Measurements from ENCODE around the gene RAB11FIP4. TPM values are rescaled to one million over a fixed set of nuclear protein-coding genes. Genes with fewer than 3 reads are reported as not detected.

RAB11FIP4 gene
- polyA plus RNA-seq, 4 donors, result 11.6 to 33.8 (median 18.7) TPM

GRCh38 chr17:31475378-31476162 is 84.1 kb downstream of the RAB11FIP4 start:
- no peak overlapping the region for H3K27ac ChIP-seq (ENCODE audit: low read depth in 1 of 3, low read length in 2 of 3)
- no peak for FAIRE-seq
- DNase-seq, result no peak

GRCh38 chr17:31476525-31477416 is 85.3 kb downstream of the RAB11FIP4 start:
- H3K9me3 ChIP-seq (ENCODE audit: control insufficient read depth in 2 of 2, insufficient read depth in 1 of 2, low read depth in 1 of 2, low read length in 1 of 2), result no peaks in the 10 kb centered on the region
- FAIRE-seq (no peak), DNase-seq (no peak)
- H3K4me3 ChIP-seq (ENCODE audit: low read depth in 1 of 3, low read length in 3 of 3), result no peak overlapping the region
- no peaks in the 10 kb centered on the region for H3K27me3 ChIP-seq (ENCODE audit: control insufficient read depth in 3 of 3, insufficient read depth in 3 of 3, low read length in 3 of 3)
- H3K4me1 ChIP-seq (ENCODE audit: control insufficient read depth in 3 of 3, insufficient read depth in 2 of 3, low read depth in 1 of 3, low read length in 2 of 3), result no peaks in the 10 kb centered on the region
- H3K27ac ChIP-seq (ENCODE audit: low read depth in 1 of 3, low read length in 2 of 3), result no peak overlapping the region
- 65 to 82% (median 70%) methylated on average over 16 of the region's 16 CpGs for WGBS, 3 donors
- no peaks in the 10 kb centered on the region for H3K36me3 ChIP-seq (ENCODE audit: control insufficient read depth in 3 of 3, insufficient read depth in 2 of 3, low read depth in 1 of 3, low read length in 3 of 3)

More at GRCh38 chr17:31475378-31476162, 84.1 kb downstream of the RAB11FIP4 start:
- Histone ChIP-seq H3K4me3 (ENCODE audit: low read depth in 1 of 3, low read length in 3 of 3) (no peak overlapping the region), H3K4me1 (ENCODE audit: control insufficient read depth in 3 of 3, insufficient read depth in 2 of 3, low read depth in 1 of 3, low read length in 2 of 3) (no peaks in the 10 kb centered on the region), H3K36me3 (ENCODE audit: control insufficient read depth in 3 of 3, insufficient read depth in 2 of 3, low read depth in 1 of 3, low read length in 3 of 3) (no peaks in the 10 kb centered on the region), H3K9me3 (ENCODE audit: control insufficient read depth in 2 of 2, insufficient read depth in 1 of 2, low read depth in 1 of 2, low read length in 1 of 2) (no peaks in the 10 kb centered on the region), H3K27me3 (ENCODE audit: control insufficient read depth in 3 of 3, insufficient read depth in 3 of 3, low read length in 3 of 3) (no peaks in the 10 kb centered on the region)
- WGBS, 3 donors, result 75 to 87% (median 80%) methylated on average over 16 of the region's 16 CpGs

GRCh38 chr17:31477417-31478055 is 86.1 kb downstream of the RAB11FIP4 start:
- no peaks in the 10 kb centered on the region for H3K9me3 ChIP-seq (ENCODE audit: control insufficient read depth in 2 of 2, insufficient read depth in 1 of 2, low read depth in 1 of 2, low read length in 1 of 2)
- WGBS, 3 donors, result 89 to 93% (median 90%) methylated on average over 14 of the region's 14 CpGs
- H3K27me3 ChIP-seq (ENCODE audit: control insufficient read depth in 3 of 3, insufficient read depth in 3 of 3, low read length in 3 of 3), result no peaks in the 10 kb centered on the region
- no peak overlapping the region for H3K27ac ChIP-seq (ENCODE audit: low read depth in 1 of 3, low read length in 2 of 3)
- H3K4me3 ChIP-seq (ENCODE audit: low read depth in 1 of 3, low read length in 3 of 3), result no peak overlapping the region
- no peaks in the 10 kb centered on the region for H3K36me3 ChIP-seq (ENCODE audit: control insufficient read depth in 3 of 3, insufficient read depth in 2 of 3, low read depth in 1 of 3, low read length in 3 of 3)
- no peak for FAIRE-seq
- no peaks in the 10 kb centered on the region for H3K4me1 ChIP-seq (ENCODE audit: control insufficient read depth in 3 of 3, insufficient read depth in 2 of 3, low read depth in 1 of 3, low read length in 2 of 3)
- no peak for DNase-seq

- no peak overlapping the region for H3K27ac ChIP-seq (ENCODE audit: low read depth in 1 of 3, low read length in 2 of 3)
- no peaks in the 10 kb centered on the region for H3K27me3 ChIP-seq (ENCODE audit: control insufficient read depth in 3 of 3, insufficient read depth in 3 of 3, low read length in 3 of 3)
- DNase-seq (no peak), FAIRE-seq (no peak)
- H3K4me3 ChIP-seq (ENCODE audit: low read depth in 1 of 3, low read length in 3 of 3), result no peak overlapping the region
- H3K4me1 ChIP-seq (ENCODE audit: control insufficient read depth in 3 of 3, insufficient read depth in 2 of 3, low read depth in 1 of 3, low read length in 2 of 3), result no peaks in the 10 kb centered on the region
- 96 to 100% (median 100%) methylated on average over 1 of the region's 1 CpG for WGBS, 3 donors
- no peaks in the 10 kb centered on the region for H3K9me3 ChIP-seq (ENCODE audit: control insufficient read depth in 2 of 2, insufficient read depth in 1 of 2, low read depth in 1 of 2, low read length in 1 of 2)
- H3K36me3 ChIP-seq (ENCODE audit: control insufficient read depth in 3 of 3, insufficient read depth in 2 of 3, low read depth in 1 of 3, low read length in 3 of 3), result no peaks in the 10 kb centered on the region
These were observed 87.6 kb downstream of the RAB11FIP4 start for GRCh38 chr17:31479062-31479408.

- DNase-seq (no peak), FAIRE-seq (no peak)
- no peaks in the 10 kb centered on the region for H3K27me3 ChIP-seq (ENCODE audit: control insufficient read depth in 3 of 3, insufficient read depth in 3 of 3, low read length in 3 of 3)
- no peaks in the 10 kb centered on the region for H3K4me1 ChIP-seq (ENCODE audit: control insufficient read depth in 3 of 3, insufficient read depth in 2 of 3, low read depth in 1 of 3, low read length in 2 of 3)
- no peaks in the 10 kb centered on the region for H3K36me3 ChIP-seq (ENCODE audit: control insufficient read depth in 3 of 3, insufficient read depth in 2 of 3, low read depth in 1 of 3, low read length in 3 of 3)
- no peak overlapping the region for H3K27ac ChIP-seq (ENCODE audit: low read depth in 1 of 3, low read length in 2 of 3)
- H3K4me3 ChIP-seq (ENCODE audit: low read depth in 1 of 3, low read length in 3 of 3), result no peak overlapping the region
- H3K9me3 ChIP-seq (ENCODE audit: control insufficient read depth in 2 of 2, insufficient read depth in 1 of 2, low read depth in 1 of 2, low read length in 1 of 2), result no peaks in the 10 kb centered on the region
- whole genome bisulfite sequencing, 3 donors, result 90 to 93% (median 92%) methylated on average over 2 of the region's 2 CpGs
These were observed 88.0 kb downstream of the RAB11FIP4 start for GRCh38 chr17:31479524-31479923.

- Histone ChIP-seq H3K27ac (ENCODE audit: low read depth in 1 of 3, low read length in 2 of 3) (no peak overlapping the region), H3K4me3 (ENCODE audit: low read depth in 1 of 3, low read length in 3 of 3) (no peak overlapping the region), H3K9me3 (ENCODE audit: control insufficient read depth in 2 of 2, insufficient read depth in 1 of 2, low read depth in 1 of 2, low read length in 1 of 2) (no peaks in the 10 kb centered on the region), H3K36me3 (ENCODE audit: control insufficient read depth in 3 of 3, insufficient read depth in 2 of 3, low read depth in 1 of 3, low read length in 3 of 3) (no peaks in the 10 kb centered on the region), H3K4me1 (ENCODE audit: control insufficient read depth in 3 of 3, insufficient read depth in 2 of 3, low read depth in 1 of 3, low read length in 2 of 3) (no peaks in the 10 kb centered on the region), H3K27me3 (ENCODE audit: control insufficient read depth in 3 of 3, insufficient read depth in 3 of 3, low read length in 3 of 3) (no peaks in the 10 kb centered on the region)
- no peak for DNase-seq
- no peak for FAIRE-seq
- WGBS, 3 donors, result 81 to 87% (median 85%) methylated on average over 6 of the region's 6 CpGs
These were observed 88.6 kb downstream of the RAB11FIP4 start for GRCh38 chr17:31480067-31480466.

GRCh38 chr17:31480904-31481782 is 89.7 kb downstream of the RAB11FIP4 start:
- Histone ChIP-seq H3K4me1 (ENCODE audit: control insufficient read depth in 3 of 3, insufficient read depth in 2 of 3, low read depth in 1 of 3, low read length in 2 of 3) (no peaks in the 10 kb centered on the region), H3K9me3 (ENCODE audit: control insufficient read depth in 2 of 2, insufficient read depth in 1 of 2, low read depth in 1 of 2, low read length in 1 of 2) (no peaks in the 10 kb centered on the region), H3K27me3 (ENCODE audit: control insufficient read depth in 3 of 3, insufficient read depth in 3 of 3, low read length in 3 of 3) (no peaks in the 10 kb centered on the region), H3K27ac (ENCODE audit: low read depth in 1 of 3, low read length in 2 of 3) (no peak overlapping the region), H3K4me3 (ENCODE audit: low read depth in 1 of 3, low read length in 3 of 3) (no peak overlapping the region), H3K36me3 (ENCODE audit: control insufficient read depth in 3 of 3, insufficient read depth in 2 of 3, low read depth in 1 of 3, low read length in 3 of 3) (no peaks in the 10 kb centered on the region)
- DNase-seq, result no peak
- 75 to 80% (median 79%) methylated on average over 8 of the region's 8 CpGs for WGBS, 3 donors
- no peak for FAIRE-seq

GRCh38 chr17:31481783-31482081 is 90.3 kb downstream of the RAB11FIP4 start:
- no peaks in the 10 kb centered on the region for H3K27me3 ChIP-seq (ENCODE audit: control insufficient read depth in 3 of 3, insufficient read depth in 3 of 3, low read length in 3 of 3)
- 29 to 67% (median 54%) methylated on average over 4 of the region's 4 CpGs for WGBS, 3 donors
- H3K27ac ChIP-seq (ENCODE audit: low read depth in 1 of 3, low read length in 2 of 3), result no peak overlapping the region
- H3K36me3 ChIP-seq (ENCODE audit: control insufficient read depth in 3 of 3, insufficient read depth in 2 of 3, low read depth in 1 of 3, low read length in 3 of 3), result no peaks in the 10 kb centered on the region
- H3K4me3 ChIP-seq (ENCODE audit: low read depth in 1 of 3, low read length in 3 of 3), result no peak overlapping the region
- FAIRE-seq, result no peak
- peaks cover 0 to 2% (median 0%) of the 10 kb centered on the region in 3 donors for H3K4me1 ChIP-seq (ENCODE audit: control insufficient read depth in 3 of 3, insufficient read depth in 2 of 3, low read depth in 1 of 3, low read length in 2 of 3)
- DNase-seq, result no peak
- no peaks in the 10 kb centered on the region for H3K9me3 ChIP-seq (ENCODE audit: control insufficient read depth in 2 of 2, insufficient read depth in 1 of 2, low read depth in 1 of 2, low read length in 1 of 2)

Measured in small intestine (tissue), 7 donors.